Measurements from ENCODE around the gene HDHD5. TPM values are rescaled to one million over a fixed set of nuclear protein-coding genes. Genes with fewer than 3 reads are reported as not detected.

HDHD5 gene
- total RNA-seq: 31.6 TPM

GRCh38 chr22:17158568-17159503 is at the start of gene HDHD5:
TSS of gene HDHD5 (minus strand) at chr22:17159277. CDS start at chr22:17159251, 26 bp downstream.

GRCh38 chr22:17121233-17122195 is 37.6 kb downstream of the HDHD5 start, which contains the start of gene TMEM121B:
TSS of gene TMEM121B (minus strand) at chr22:17121360. CDS start at chr22:17121127, 233 bp downstream.

Other genes starting within 250 kb of the HDHD5 start
- not detected for gene GAB4, start 151.1 kb downstream of the HDHD5 start, total RNA-seq
- 3.8 TPM for gene IL17RA, start 74.3 kb downstream of the HDHD5 start, total RNA-seq
- gene TMEM121B, start 37.9 kb downstream of the HDHD5 start, total RNA-seq: 16.6 TPM
- 11.0 TPM for gene ADA2, start 60.2 kb upstream of the HDHD5 start, total RNA-seq
- gene CECR2, start 210.2 kb upstream of the HDHD5 start, total RNA-seq: 13.5 TPM

All from parietal lobe (tissue), 1 donor.